ENCODE measurements around the gene DRD5.
"Not testable (repeated sequence)": the region's sequence is repeated elsewhere in the genome, so short reads cannot be mapped to it uniquely, and the experiment has no call there.

The DRD5 gene

GRCh38 chr4:9781343-9782135 is at the start of gene DRD5:
Gene DRD5 (plus strand): TSS chr4:9781634. CDS start chr4:9782030, 396 bp downstream.
- no peak for FAIRE-seq

GRCh38 chr4:9732256-9732655 is 49.2 kb upstream of the DRD5 start:
- not testable (repeated sequence) for FAIRE-seq

GRCh38 chr4:9735515-9735914 is 45.9 kb upstream of the DRD5 start:
- no peak for FAIRE-seq

- FAIRE-seq: not testable (repeated sequence)
These were observed 44.2 kb upstream of the DRD5 start for GRCh38 chr4:9737280-9737679.

- not testable (repeated sequence) for FAIRE-seq
These were observed 37.6 kb upstream of the DRD5 start for GRCh38 chr4:9743789-9744188.

- FAIRE-seq: no peak
These were observed 35.7 kb upstream of the DRD5 start for GRCh38 chr4:9745782-9746181.

- FAIRE-seq: no peak
These were observed 22.7 kb upstream of the DRD5 start for GRCh38 chr4:9758641-9759317.

- no peak for FAIRE-seq
These were observed 18.5 kb upstream of the DRD5 start for GRCh38 chr4:9762823-9763475.

GRCh38 chr4:9764155-9764696 is 17.2 kb upstream of the DRD5 start:
- no peak for FAIRE-seq

- no peak for FAIRE-seq
These were observed 16.3 kb upstream of the DRD5 start for GRCh38 chr4:9765091-9765490.

- FAIRE-seq: no peak
These were observed 12.1 kb upstream of the DRD5 start for GRCh38 chr4:9769321-9769720.

GRCh38 chr4:9771034-9771433 is 10.4 kb upstream of the DRD5 start:
- no peak for FAIRE-seq

GRCh38 chr4:9773471-9773870 is 8.0 kb upstream of the DRD5 start:
- no peak for FAIRE-seq

- no peak for FAIRE-seq
These were observed 652 bp downstream of the DRD5 start for GRCh38 chr4:9782136-9782436.

GRCh38 chr4:9785891-9786290 is 4.5 kb downstream of the DRD5 start:
- FAIRE-seq: not testable (repeated sequence)

- FAIRE-seq: no peak
These were observed 10.9 kb downstream of the DRD5 start for GRCh38 chr4:9792381-9792780.

GRCh38 chr4:9796641-9797040 is 15.2 kb downstream of the DRD5 start:
- not testable (repeated sequence) for FAIRE-seq

GRCh38 chr4:9800848-9801247 is 19.4 kb downstream of the DRD5 start:
- no peak for FAIRE-seq

- no peak for FAIRE-seq
These were observed 23.5 kb downstream of the DRD5 start for GRCh38 chr4:9804918-9805317.

- FAIRE-seq: no peak
These were observed 26.6 kb downstream of the DRD5 start for GRCh38 chr4:9808077-9808476.

GRCh38 chr4:9811806-9812205 is 30.4 kb downstream of the DRD5 start:
- FAIRE-seq: no peak

GRCh38 chr4:9812501-9813340 is 31.3 kb downstream of the DRD5 start:
- FAIRE-seq: no peak

- no peak for FAIRE-seq
These were observed 34.9 kb downstream of the DRD5 start for GRCh38 chr4:9816285-9816684.

Data from G401.6 (cell line).